Measurements from ENCODE around the gene PLA2G2E.
A peak's percentile ranks its signal among the peaks of the same experiment; 100 is the strongest.
"Not testable (repeated sequence)": the region's sequence is repeated elsewhere in the genome, so short reads cannot be mapped to it uniquely, and the experiment has no call there.

Gene PLA2G2E

DNA sequence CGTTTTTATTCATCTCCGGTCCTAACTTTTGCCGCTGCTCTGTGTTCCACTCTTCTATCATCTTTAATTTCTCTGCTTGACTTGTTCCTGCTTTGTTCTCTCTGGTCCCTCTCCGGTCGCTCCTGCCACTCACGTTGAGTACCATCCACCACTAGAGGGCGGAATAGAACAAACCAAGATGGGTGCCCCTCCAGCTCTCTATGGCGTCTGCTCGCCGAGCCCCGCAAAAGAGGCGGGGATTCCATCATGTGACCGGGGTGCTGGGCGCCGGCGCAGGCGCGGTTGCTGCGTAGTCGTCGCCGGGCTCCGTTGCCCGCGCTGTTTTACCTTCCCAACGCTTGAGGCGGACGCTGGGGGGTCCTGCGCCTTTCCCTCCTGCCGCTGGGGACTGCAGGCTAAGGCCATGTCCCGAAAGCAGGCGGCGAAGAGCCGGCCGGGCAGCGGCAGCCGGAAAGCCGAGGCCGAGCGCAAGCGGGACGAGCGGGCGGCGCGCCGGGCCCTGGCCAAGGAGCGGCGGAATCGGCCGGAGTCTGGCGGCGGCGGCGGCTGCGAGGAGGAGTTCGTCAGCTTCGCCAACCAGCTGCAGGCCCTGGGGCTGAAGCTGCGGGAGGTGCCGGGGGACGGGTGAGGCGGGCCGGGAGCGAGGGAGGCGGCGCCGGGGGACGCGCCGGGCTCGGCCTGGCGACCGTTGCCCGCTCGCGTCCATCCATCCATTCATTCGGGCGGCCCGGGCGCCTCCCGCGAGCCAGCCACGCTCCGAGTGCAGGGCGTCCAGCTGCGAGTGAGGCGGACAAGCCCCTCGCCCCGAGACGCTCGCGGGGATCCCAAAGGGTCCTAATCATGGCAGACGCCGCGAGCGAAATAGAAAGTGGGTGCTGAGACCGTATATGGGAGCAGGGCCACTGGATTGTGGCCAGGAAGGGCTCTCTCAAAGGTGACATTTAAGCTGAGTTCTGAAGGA lies 41.0 kb downstream of the PLA2G2E start, which contains the start of gene OTUD3:
Gene OTUD3 (plus strand): TSS at position 285 of the 961 bp plus-strand sequence. CDS start 119 bp downstream, at position 404.
- DNase-seq (ENCODE audit: low spot score): peak; percentile 99

DNA sequence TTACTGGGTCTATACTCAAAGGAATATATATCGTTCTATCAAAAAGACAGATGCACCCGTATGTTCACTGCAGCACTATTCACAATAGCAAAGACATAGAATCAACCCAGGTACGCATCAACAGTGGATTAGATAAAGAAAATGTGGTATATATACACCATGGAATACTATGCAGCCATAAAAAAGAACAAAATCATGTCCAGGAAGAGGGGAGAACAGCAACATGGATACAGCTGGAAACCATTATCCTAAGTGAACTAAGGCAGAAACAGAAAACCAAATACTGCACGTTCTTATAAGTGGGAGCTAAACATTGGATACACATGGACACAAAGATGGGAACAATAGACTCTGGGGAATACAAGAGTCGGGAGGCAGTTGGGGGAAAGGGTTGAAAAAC lies 42.6 kb downstream of the PLA2G2E start:
- DNase-seq (ENCODE audit: low spot score): not testable (repeated sequence)

DNA sequence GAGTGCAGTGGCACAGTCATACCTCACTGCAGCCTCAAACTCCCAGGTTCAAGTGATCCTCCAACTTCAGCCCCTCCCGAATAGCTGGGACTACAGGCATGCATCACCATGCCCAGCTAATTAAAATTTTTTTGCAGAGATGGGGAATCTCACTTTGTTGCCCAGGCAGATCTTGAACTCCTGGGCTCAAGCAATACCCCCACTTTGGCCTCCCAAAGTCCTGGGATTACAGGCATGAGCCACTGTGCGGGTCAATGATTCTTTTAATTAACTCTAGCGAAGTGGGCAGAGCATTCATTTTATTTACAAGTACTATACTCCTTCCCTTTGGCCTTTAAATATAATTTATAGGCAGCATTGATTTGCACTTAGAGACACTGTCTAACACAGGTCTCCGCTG lies 43.8 kb downstream of the PLA2G2E start:
- no peak for DNase-seq (ENCODE audit: low spot score)

DNA sequence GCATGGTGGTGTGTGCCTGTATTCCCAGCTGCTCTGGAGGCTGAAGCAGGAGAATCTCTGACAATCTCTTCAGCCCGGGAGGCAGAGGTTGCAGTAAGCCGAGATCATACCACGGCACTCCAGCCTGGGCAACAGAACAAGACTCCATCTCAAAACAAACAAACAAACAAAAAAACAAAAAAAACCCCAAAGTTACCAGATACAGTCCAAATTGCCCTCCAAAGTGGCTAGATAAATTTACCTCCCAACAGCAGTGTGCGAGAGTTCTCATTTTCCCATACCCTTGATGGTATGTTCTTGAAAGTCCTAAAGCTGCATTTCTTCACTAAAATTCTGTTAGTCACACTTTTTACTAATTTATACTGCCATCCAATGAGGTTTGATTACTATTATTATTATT lies 44.2 kb downstream of the PLA2G2E start:
- no peak for DNase-seq (ENCODE audit: low spot score)

DNA sequence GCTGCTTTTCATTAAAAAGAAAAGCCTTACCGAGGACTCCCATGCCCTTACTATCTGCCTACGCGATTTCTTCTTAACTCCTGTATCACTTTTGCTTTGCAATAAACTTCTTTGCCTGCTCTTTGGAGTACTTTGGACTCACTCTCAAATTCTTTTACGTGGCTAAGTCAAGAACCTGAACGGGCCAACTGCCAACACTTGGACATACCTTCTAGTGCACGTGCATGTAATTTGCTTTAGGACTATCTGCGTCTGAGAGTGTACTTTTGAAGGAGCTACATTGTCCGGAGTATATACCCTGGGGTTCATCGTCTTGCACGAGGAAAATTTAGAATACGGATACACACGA lies 44.8 kb downstream of the PLA2G2E start:
- no peak for DNase-seq (ENCODE audit: low spot score)

DNA sequence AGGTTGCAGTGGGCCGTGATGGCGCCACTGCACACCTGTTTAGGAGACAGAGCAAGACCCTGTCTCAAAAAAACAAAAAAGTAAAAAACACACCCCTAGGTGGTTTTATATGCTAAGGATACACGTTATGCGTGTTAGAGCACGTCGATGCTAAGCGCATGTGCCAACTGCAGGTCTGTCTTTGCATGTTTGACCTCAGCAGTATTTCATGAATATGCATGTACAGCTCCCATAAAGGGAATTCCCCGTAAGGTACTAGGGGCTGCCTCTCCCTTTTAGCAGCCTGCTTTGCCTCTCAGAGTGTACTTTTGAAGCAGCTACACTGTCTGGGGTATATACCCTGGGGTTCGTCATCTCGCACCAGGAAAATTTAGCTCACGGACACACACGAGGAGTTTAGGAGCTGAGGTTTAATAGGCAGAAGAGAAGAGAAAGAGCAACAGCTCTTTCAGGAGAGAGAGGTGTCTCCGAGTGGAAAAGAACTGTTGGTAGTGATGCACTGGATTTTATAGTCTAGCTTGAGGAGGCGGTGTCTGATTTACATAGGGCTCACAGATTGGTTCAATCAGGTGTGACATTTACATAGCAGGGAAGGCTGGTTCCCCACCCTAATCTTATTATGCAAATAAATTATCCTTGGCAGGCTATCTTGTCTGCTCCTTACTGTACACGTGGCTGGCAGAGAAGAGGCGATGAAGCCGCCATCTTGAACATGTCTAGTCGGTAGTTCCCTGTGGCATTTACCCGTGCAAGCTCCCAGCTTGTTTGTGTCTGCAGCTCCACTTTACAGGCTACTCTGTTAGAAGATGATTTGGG lies 45.4 kb downstream of the PLA2G2E start:
- DNase-seq (ENCODE audit: low spot score): peak; percentile 54

DNA sequence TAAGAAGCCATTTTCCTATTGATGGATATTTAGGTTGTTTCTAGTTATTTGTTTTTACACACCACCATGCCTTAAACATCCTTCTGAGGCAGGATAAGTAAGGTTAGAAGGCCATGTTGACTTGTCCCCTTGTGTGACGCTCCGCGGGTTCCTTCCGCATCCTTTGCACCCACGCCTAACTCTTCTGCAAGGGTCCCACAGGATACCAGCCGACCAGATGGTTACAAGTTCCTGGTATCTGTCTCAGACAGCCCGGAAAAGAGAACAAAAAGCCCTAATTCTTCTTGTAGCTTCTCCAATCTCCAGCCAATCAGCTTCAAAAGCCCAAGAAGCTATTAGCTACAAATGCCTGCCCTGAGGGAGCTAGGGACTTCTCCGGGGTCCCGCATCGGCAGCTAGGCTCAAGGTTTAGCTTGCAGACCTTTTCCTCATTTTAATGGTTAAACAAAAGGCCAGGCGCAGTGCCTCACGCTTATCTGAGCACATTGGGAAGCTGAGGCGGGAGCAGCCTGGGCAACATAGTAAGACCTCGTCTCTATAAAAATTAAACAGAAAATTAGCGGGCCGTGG lies 46.2 kb downstream of the PLA2G2E start:
- no peak for DNase-seq (ENCODE audit: low spot score)

DNA sequence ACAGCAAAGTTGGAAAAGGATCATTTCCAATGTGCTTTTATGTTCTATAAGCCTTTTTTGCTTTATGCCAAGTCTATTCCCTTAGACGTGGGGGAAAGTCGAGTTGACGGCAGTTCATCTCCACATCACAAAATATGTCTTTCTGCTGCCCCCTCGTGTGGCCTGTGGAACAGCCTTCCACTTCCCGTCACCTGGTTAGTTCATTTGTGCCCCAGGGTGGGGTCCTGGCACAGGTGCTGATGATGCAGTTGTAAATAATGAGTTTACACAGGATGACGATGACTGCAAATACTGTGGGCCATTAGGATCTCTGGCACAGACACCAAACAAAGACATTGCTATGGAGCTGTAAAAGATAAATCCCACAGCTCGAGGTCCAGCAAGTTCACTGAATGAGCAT lies 51.2 kb downstream of the PLA2G2E start:
- peak; percentile 8 for DNase-seq (ENCODE audit: low spot score)
